CD4-positive, alpha-beta T cell treated with Interleukin-17A for 4 hours (primary cell): ENCODE data around the gene MRPL28.
A peak's percentile ranks its signal among the peaks of the same experiment; 100 is the strongest.
"Not testable (repeated sequence)": the region's sequence is repeated elsewhere in the genome, so short reads cannot be mapped to it uniquely, and the experiment has no call there.

ENCODE experiments used
- DNase-seq: peaks from one replicate; pipeline ENCODE4 v3.0.0-alpha.2; 2020; ENCODE audit warnings: mixed read lengths

Gene MRPL28

DNA sequence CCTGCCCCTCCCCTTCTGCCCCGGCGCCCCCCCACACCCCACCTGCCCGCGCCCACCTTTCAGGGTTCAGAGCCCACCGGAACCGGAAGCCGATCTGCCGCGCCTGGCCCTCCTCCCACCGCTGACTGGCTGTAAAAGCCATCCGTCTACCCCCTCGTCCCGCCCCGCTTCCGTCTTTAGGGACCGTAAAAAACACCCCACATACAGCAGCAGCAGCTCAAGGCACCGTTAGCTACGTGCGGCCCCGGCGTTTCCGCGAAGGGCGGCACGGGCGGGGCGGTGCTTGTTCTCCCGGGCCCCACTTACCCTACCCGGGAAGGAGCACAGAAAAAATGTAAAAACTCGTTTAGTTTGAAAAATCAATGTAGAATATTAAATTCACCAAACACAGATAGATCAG lies at the start of gene MRPL28:
Gene MRPL28 (minus strand): TSS at position 96 of the 400 bp plus-strand sequence. CDS start 320 bp downstream, outside the sequence.
- DNase-seq: peak; percentile 94

DNA sequence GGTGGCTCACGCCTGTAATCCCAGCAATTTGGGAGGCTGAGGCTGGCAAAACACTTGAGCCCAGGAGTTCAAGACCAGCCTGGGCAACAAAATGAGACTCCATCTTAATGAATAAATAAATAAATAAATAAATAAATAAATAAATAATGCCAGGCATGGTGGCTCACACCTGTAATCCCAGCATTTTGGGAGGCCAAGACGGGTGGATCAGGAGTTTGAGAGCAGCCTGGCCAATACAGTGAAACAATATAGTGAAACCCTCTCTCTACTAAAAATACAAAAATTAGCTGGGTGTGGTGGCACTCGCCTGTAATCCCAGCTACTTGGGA lies 44.8 kb upstream of the MRPL28 start:
- not testable (repeated sequence) for DNase-seq

DNA sequence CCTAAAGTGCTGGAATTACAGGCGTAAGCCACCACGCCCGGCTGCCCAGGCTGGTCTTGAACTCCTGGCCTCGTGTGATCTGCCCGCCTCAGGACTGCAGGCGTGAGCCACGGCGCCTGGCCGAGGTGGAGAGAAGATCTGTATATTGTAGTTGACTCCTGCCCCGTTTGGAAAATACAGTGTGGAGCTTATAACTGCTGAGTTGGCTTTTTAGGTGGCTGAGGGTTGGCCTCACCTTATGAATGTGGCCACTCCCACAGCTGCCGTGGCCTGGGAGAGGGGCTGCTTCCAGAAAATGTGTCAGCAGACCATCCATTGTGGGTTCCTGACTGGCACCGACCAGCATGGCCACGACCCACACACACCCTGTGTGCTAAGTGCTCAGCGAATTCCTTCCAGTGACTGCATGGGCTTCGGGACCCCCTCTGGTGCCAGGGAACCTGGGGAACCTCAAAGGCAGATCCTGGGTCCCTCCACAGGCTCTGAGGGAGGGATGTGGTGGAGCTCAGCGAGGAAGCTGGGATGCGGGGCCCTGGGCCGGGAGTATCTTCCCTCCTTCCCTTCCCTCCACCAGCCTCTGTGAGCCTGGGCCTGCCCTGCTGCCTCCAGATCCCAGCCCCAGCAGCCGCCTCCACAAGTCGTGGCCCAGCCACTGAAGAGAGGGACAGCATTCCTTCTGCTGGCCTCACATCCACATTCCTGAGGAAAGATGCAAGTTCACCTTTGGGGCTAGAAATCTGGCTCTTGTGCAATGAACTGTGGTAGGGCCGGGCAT lies 44.2 kb upstream of the MRPL28 start:
- DNase-seq: no peak

DNA sequence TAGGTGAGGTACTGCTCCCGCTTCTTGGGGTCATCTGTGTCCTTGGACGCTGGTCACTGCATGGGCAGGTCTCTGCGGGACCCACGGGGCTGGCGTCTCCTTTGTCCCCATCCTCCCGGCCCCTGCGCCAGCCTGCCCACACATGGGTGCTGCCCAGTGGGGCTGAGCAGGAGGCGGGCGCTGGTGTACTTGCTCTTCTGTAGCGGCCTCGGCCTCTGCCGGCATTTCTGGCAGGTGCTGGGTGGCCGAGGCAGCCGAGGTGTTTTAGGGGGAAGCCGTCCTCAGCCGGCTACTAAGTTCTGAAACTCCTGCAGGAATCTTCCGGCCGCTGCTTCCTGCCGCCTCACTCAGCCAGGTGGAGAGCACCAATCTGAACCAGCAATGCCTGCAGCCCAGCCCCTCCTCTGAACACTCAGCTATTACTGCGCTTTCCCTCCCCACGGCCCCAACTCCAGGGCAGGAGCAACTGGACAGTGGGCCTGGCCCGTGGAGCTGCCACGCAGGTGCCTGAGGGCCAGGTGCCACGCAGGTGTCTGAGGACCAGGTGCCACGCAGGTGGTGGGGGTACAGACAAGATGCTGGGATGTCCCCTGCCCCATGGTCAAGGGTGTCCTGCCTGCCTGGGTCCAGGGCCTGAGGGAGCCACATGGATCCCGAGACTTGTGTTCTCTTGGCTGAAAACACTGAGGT lies 41.4 kb upstream of the MRPL28 start:
- DNase-seq: no peak

DNA sequence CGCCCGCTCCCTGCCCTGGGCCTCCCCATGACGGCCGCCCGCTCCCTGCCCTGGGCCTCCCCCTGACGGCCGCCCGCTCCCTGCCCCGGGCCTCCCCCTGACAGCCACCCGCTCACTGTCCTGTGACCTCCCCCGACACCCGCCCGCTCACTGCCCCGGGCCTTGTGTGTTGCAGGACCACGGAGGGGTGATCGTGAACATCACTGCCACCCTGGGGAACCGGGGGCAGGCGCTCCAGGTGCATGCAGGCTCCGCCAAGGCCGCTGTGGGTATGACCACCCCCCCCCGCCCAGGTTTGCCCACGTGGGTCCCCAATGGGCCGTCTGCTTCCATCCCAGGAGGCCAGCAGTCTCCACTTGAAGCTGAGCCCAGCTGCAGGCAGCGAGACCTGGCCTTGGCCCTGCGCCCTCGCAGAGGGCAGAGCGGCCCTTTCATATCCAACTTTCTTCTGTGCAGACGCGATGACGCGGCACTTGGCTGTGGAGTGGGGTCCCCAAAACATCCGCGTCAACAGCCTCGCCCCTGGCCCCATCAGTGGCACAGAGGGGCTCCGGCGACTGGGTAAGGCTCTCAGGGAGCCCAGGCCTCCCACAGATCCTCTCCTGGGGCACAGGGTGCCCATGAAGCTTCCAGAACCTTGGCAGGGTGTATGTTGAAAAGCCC lies 40.3 kb upstream of the MRPL28 start:
- DNase-seq: no peak

DNA sequence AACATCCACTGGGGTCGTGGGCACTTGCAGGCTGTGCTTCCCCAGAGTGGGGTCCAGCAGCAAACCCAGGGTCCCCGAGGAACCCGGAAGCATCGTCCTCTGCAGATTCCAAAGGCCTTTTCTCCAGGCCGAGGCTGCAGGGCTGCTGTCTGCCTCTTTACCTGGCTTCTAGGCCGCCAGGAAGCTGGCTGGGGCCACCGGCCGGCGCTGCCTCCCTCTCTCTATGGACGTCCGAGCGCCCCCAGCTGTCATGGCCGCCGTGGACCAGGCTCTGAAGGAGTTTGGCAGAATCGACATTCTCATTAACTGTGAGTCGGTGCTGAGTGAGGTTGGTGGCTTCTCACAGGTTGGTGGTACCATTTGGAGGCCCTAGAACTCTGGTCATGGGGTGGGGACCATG lies 36.9 kb upstream of the MRPL28 start:
- DNase-seq: no peak

DNA sequence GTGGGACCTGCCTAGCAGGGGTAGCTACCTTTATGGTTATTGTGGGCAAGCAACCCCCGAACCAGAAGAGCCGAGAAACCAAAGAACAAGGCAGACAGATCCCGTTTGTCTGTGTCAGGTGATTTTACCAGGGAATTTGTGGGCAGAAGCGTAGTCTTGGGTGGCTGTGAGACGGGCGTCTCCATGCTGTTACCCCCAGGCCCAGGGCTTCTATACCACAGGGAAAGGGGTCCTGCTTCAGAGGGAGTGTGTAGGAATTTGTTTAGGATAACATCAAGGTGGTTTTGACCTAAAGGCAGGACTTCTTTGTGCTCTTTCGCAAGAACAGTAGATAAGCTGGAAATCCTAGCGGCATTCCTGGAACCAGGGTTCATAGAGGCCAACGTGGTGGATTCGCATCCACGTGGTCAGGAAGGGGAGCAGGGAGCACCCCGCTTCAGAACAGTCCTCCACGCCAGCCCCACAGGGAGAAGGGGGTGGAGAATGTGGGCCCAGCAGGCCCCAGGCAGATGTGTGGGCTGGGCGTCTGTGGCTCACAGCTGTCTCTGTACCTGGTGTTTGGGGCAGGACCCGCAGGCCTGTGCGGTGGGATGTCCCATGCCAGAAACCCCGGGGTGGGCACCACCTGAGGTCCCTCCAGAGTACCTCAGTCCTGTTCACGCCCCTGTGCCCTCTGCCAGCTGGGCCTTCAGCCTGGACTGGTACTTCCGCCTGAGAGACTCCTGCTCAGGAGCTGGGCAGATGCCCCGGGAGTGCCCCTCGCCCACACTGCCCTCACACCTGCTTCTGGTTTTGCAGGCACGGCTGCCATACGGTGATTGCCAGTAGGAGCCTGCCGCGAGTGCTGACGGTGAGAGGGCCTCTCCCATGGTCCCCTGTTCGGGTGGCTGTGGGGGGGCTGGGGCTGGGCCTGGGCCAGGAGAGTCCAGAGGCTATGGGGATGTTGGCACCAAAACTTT lies 35.5 kb upstream of the MRPL28 start:
- no peak for DNase-seq

DNA sequence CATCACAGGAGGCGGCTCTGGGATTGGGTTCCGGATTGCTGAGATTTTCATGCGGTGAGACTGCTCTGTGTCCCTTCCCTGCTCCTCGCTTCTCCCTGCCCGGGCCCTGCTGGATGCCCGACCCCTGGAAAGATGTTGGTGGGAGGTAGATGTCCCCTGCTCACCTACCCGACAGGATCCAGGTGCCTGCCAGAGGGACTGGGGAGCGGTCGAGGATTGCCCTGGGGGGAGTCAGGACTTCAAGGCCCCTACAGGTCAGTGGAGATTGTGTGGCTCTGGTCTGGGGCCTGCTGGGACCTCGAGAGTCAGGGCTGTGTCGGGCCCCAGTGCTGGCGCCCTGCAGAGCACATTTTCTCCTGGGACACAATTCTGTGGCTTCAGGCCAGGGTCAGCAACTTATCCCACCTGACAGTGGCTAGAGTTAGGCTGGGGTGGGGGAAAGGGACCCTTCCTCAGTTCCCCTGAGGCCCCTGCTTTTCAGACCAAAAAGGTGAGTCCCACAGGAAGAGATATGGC lies 34.7 kb upstream of the MRPL28 start:
- no peak for DNase-seq

DNA sequence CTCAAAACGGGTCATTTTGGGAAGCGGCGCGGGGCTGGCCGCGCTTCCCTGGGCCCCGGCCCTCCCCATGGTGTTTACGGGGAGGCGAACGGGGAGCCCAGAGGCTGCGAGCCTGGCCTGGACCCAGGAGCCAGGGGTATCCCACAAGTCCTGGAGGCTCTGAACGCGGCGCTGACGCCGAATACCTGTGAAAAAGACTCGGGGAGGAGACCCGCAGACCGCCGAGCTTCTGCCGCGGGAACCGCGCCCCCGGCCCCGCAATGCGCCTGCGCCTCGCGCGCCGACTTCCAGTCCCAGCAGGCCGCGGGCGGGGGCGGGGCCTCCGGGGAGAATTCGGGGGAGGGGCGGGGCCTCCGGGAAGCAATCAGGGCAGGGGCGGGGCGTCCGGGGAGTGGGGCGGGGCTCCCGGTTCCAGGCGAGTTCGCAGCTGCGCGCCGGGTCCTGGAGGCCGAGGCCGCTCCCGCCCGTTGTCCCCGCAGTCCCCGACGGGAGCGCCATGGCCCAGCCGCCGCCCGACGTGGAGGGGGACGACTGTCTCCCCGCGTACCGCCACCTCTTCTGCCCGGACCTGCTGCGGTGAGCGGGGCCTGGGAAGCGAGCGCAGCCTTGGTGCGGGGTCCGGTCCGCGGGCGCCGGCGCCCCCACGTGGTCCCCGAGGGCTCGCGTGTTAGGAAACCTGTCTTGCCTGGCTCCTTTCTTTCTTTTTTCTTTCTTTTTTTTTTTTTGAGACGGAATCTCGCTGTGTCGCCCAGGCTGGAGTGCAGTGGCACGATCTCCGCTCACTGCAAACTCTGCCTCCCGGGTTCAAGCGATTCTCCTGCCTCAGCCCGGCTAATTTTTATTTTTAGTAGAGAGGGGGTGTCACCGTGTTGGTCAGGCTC lies 31.4 kb upstream of the MRPL28 start, which contains the start of gene DECR2:
Gene DECR2 (plus strand): TSS at position 418 of the 881 bp plus-strand sequence. CDS start 79 bp downstream, at position 497.
- DNase-seq: peak; percentile 100

DNA sequence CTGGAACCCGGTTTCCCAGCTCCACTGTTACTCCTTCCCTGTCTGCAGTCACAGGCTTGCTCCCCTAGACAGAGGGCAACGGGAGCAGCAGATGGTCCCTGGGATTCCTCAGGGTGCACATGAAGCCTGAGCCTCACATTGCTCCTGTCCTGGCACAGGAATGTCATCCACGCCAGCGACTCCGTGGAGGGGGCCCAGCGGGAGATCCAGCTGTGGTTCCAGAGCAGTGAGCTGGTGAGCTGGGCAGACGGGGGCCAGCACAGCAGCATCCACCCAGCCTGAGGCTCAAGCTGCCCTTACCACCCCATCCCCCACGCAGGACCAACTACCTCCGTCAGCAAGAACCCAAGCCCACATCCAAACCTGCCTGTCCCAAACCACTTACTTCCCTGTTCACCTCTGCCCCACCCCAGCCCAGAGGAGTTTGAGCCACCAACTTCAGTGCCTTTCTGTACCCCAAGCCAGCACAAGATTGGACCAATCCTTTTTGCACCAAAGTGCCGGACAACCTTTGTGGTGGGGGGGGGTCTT lies 29.8 kb upstream of the MRPL28 start:
- no peak for DNase-seq

DNA sequence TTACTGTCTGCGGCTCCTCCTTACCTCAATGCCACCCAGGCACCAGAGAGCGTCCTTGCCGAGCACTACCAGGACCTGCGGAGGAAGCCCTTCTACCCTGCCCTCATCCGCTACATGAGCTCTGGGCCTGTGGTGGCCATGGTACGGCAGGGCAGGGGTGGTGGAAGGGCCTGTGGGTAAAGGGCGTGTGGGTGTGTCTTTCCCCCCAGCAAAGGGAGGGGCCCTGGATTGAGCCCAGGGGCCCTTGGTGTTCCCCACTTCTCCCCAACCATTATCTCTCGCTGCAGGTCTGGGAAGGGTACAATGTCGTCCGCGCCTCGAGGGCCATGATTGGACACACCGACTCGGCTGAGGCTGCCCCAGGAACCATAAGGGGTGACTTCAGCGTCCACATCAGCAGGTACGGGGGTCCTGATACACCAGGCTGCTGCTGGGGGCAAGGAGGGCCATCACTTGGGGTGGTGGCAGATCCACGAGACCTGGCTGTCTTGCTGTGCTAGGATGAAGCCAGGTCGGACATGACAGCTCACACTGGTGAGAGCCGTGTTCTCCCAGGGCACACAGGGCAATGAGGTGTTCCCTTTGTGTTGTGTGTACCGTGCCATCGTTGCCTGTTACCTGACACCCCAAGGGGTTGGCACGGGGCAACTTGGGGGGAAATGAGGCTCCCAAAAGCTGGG lies 29.1 kb upstream of the MRPL28 start:
- no peak for DNase-seq

DNA sequence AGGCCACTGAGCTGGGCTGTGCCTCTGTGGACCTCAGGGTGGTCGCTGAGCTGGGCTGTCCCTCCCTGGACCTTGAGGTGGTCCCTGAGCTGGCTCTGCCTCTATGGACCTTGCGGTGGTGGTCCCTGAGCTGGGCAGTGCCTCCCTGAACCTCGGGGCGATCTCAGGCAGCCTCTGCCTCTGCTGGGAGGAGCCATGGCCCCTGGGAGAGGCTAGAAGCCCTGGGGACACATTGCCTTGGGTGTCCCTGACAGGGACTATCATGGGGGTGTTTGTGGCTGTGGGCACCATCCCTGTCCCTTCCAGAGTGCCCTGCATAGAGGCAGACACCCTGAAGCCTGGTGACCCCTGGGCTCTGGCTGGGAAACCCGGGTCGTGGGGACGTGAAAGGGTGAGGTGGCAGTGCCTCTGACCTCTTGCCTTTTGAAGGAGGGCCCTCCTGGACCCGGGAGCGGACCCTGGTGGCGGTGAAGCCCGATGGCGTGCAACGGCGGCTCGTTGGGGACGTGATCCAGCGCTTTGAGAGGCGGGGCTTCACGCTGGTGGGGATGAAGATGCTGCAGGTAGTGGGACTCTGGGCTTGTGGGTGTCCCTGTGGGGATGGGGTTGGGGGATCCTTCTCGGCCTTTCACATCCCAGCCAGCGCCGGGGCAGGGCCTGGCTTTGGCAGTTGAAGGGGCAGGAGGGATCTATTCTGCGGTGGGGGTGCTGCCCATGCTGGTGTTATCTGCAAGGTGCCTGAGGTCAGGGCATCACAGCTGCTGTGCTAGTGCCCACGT lies 28.4 kb upstream of the MRPL28 start:
- DNase-seq: no peak

DNA sequence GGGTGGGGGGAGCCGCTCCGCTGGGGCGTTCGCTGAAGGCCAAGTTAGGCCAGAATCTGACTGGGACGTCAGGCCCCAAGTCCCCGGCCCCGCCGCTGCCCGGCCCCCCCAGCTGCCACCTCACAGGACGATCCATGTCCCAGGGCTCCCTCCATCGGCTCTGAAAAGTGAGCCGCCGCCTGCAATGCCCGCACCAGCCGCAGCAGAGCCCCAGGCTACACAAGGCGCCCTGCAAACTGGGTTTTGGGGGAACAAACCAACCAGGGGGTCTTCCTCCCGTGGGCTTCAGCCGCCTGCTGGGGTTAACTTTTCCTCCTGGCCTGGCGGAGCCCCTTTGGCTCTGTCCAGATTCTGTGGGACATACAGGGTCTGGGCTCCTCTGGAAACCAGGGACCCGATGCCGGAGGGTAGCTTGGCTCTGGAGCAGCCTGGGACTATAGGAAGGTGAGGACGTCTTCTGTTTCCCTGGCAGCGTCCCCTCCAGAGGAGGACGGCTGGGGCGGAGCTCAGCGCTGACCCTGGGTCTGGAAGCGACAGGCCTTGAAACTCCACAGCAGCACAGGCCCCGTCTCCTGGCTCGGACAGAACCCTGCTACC lies 27.5 kb upstream of the MRPL28 start:
- peak; percentile 36 for DNase-seq

DNA sequence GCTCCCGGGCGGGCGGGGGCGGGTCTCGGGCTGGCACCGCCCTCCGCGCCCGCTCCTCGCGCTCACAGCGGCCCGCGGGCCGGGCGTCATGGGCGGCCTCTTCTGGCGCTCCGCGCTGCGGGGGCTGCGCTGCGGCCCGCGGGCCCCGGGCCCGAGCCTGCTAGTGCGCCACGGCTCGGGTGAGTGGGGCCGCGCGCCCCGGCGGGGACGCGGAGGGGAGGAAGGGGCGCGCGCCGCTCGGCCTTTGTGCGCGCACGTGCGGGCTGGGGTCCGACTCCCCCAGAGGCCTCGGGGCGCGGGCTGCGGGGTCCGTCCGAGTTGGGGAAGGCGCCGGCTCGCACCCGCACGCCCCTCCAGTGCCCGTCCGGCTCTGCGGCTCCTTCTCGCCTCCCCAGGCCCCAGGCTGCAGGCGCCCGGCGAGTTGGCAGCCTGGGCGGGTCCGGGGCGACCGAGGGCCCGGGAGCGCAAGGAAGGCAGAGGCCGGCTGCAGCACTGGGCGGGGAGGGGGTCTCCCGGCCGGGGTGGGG lies 26.9 kb upstream of the MRPL28 start, which contains the start of gene NME4:
Gene NME4 (plus strand): TSS at position 65 of the 527 bp plus-strand sequence. CDS start 24 bp downstream, at position 89.
- DNase-seq: peak; percentile 53

DNA sequence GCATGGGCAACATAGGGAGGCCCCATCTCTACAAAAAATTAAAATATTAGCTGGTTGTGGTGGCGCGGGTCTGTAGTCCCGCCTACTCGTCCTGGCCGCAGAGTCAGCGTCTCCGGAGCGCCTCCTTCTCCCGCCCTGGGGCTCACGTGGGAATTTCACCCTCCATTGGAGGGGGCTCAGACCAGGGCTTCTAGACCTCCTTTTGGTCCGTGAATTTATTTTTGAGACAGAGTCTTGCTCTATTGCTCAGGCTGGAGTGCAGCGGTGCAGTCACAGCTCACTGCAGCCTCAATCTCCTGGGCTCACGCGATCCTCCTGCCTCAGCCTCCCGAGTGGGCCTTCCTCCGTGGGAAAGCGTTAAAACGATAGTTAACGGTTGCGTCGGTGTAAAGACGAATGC lies 26.3 kb upstream of the MRPL28 start:
- peak; percentile 30 for DNase-seq

DNA sequence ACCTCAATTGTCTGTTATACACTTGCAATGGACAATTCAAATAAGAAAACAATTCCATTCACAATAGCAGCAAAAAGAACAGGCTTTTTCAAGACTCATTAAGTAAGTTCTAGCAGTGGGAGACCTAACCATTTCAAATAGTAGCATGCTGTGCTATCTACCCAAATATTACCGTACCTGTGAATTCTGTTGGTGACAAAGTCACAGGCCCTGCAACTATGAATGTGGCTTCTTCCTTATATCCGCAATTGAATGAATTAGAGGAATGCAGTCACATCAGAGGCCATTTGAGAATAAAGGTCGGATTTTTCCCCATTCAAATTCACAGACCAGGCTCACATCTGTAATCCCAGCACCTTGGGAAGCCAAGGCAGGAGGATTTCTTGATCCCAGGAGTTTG lies 25.9 kb upstream of the MRPL28 start:
- DNase-seq: no peak

DNA sequence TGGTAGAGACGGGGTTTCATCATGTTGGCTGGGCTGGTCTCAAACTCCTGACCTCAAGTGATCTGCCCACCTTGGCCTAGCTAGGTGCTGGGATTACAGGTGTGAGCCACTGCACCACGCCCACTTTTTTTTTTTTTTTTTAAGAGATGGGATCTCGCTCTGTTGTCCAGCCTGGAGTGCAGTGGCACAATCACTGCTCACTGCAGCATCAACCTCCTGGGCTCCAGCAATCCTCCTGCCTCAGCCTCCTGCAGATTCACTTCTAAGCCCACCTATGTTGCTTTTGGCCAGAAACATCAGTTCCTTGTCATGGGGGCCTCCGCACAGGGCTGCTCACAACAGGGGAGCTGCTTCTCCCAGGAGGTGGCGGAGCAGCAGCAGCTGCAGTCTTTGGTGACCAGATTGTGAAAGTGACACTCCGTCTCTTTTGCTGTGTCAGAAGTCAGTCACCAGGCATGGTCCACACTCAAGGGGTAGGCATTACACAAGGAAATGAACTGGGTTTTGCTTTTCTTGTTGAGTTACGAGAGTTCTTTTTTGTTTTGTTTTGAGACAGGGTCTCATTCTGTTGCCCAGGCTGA lies 22.2 kb upstream of the MRPL28 start:
- DNase-seq: no peak

DNA sequence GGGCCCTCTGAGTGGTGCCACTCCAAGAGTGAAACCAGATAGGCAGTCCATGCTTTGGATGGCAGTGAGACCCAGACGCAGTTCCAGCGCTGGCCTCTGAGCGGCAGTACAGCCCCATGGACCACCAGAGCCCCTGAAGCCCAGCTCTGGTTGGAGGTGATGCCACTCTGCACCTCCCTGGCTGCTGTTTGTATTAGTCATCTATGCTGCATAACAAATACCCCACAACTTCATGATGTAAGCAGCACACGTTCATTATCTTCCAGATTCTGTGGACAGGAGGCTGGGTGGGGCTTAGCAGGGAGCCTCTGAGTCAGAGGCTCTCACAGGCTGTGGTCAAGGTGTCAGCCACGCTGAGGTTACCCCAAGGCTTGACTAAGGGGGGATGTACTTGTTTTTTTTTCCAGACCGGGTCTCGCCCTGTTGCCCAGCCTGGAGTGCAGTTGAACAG lies 21.6 kb upstream of the MRPL28 start:
- peak; percentile 79 for DNase-seq
